ENCODE data around the gene RPN2. TPM values are rescaled to one million over a fixed set of nuclear protein-coding genes. Genes with fewer than 3 reads are reported as not detected.

RPN2 gene
- total and polyA plus RNA-seq, 10 of the 15 experiments (the other 5 are each of a cell fraction or from before 2014, with no cell fraction given), result 148 to 365 (median 228) TPM

- no peak for TF ChIP-seq YBX1 (IDR thresholded peaks at IDR 0.05)
- TF ChIP-seq PAX8 (IDR thresholded peaks at IDR 0.05), result no peak
- TF ChIP-seq ASH2L (IDR thresholded peaks at IDR 0.05; ENCODE audit: borderline replicate concordance, low read depth), result no peak
- no peak for TF ChIP-seq JUND (IDR thresholded peaks at IDR 0.05; ENCODE audit: low read depth, low read length)
- TF ChIP-seq MAX (IDR thresholded peaks at IDR 0.05; ENCODE audit: low read depth, low read length), result no peak
- TF ChIP-seq IKZF1 (conservative IDR thresholded peaks at IDR 0.05), result no peak
- TF ChIP-seq PAX5 (IDR thresholded peaks at IDR 0.05; ENCODE audit: borderline replicate concordance, low read depth, low read length), result no peak
These were observed 72.8 kb downstream of the RPN2 start (continued) for GRCh38 chr20:37251825-37252477.

GRCh38 chr20:37253087-37253486, 74.0 kb downstream of the RPN2 start:
- SMC1A ChIA-PET (ENCODE audit: uncharacterized antibody, unreplicated experiment), result no interaction called here
- TF ChIP-seq NFYA (IDR thresholded peaks at IDR 0.05; ENCODE audit: borderline replicate concordance, low read depth, low read length) (no peak), CUX1 (IDR thresholded peaks at IDR 0.05; ENCODE audit: insufficient replicate concordance, low read depth, low read length) (no peak), HDAC2 (IDR thresholded peaks at IDR 0.05) (no peak), GABPA (IDR thresholded peaks at IDR 0.05; ENCODE audit: low read depth) (no peak), PBX3 (IDR thresholded peaks at IDR 0.05; ENCODE audit: insufficient replicate concordance, low read depth, low read length) (no peak), PAX5 (IDR thresholded peaks at IDR 0.05; ENCODE audit: borderline replicate concordance, low read depth, low read length) (no peak), MTA2 (IDR thresholded peaks at IDR 0.05; ENCODE audit: low read depth) (no peak), NFXL1 (IDR thresholded peaks at IDR 0.05; ENCODE audit: borderline replicate concordance) (no peak)
- FAIRE-seq (no peak), ATAC-seq (no peak), DNase-seq (ENCODE audit: low read depth, low spot score) (no peak)
- no peak overlapping the region for H2AFZ ChIP-seq (ENCODE audit: control insufficient read depth, low read depth, low read length)
- CTCF ChIA-PET, result no interaction called here
- no peaks in the 10 kb centered on the region for H3K79me2 ChIP-seq (ENCODE audit: control insufficient read depth, insufficient read depth, low read length)
- no peaks in the 10 kb centered on the region for H3K4me1 ChIP-seq (ENCODE audit: control insufficient read depth, insufficient read depth, low read length)
- H3K27me3 ChIP-seq (replicated peaks in 1 of 2; ENCODE audit: control insufficient read depth in 2 of 2, insufficient read depth in 2 of 2, low read length in 1 of 2), result no peaks in the 10 kb centered on the region
- intact Hi-C loops (cut with micrococcal nuclease; ENCODE audit: unreplicated experiment), result no loop called here
- 73% methylated on average over 12 of the region's 12 CpGs for WGBS (ENCODE audit: insufficient coverage, insufficient replicate concordance, low lambda C conversion rate, missing lambda C conversion rate)
- H3K9ac ChIP-seq (ENCODE audit: control insufficient read depth, insufficient read depth, low read length), result no peak overlapping the region
- no peaks in the 10 kb centered on the region for H4K20me1 ChIP-seq (ENCODE audit: control insufficient read depth, insufficient read depth)
- H3K27ac ChIP-seq (ENCODE audit: control insufficient read depth, insufficient read depth), result no peak overlapping the region
- no TSS peak for BruUV-seq (replicated peaks)
- POLR2A ChIA-PET, result no interaction called here
- H3K9me3 ChIP-seq (replicated peaks; ENCODE audit: control insufficient read depth, insufficient read depth, low read length), result no peaks in the 10 kb centered on the region
- H3K4me3 ChIP-seq, result no peak overlapping the region
- H3K36me3 ChIP-seq (ENCODE audit: control insufficient read depth in 2 of 2, insufficient read depth in 2 of 2, low read length in 1 of 2), result no peaks in the 10 kb centered on the region
- no peak overlapping the region for H3K4me2 ChIP-seq (ENCODE audit: control insufficient read depth, insufficient read depth)
- in situ Hi-C loops (cut with MboI), result no loop called here
- RAD21 ChIA-PET (ENCODE audit: unreplicated experiment), result no interaction called here
